Suppressor macrophage treated with lipopolysaccharide for 1 hour (primary cell): ENCODE results near the gene TPPP3.

ENCODE experiments used
- DNase-seq, 3 donors: peaks; one replicate each; pipeline ENCODE4 v3.0.0-alpha.2; 2020 to 2022

The TPPP3 gene

GRCh38 chr16:67393111-67393787, at the start of gene TPPP3:
Gene TPPP3, minus strand, starts transcription at chr16:67393498. Its CDS starts 2,387 bp downstream, at chr16:67391111.
- DNase-seq: peak; percentile 50 to 73 (median 53)

GRCh38 chr16:67442581-67443255, 49.4 kb upstream of the TPPP3 start:
- no peak for DNase-seq

- no peak for DNase-seq
Observed at GRCh38 chr16:67441907-67442306, 48.6 kb upstream of the TPPP3 start.

GRCh38 chr16:67441271-67441753, 48.0 kb upstream of the TPPP3 start:
- no peak for DNase-seq

GRCh38 chr16:67438824-67439393, 45.6 kb upstream of the TPPP3 start:
- no peak for DNase-seq

- DNase-seq: no peak
Observed at GRCh38 chr16:67438098-67438791, 44.9 kb upstream of the TPPP3 start.

GRCh38 chr16:67437513-67437912, 44.2 kb upstream of the TPPP3 start:
- DNase-seq: no peak

- no peak for DNase-seq
Observed at GRCh38 chr16:67436640-67437193, 43.4 kb upstream of the TPPP3 start.

GRCh38 chr16:67435758-67436164, 42.5 kb upstream of the TPPP3 start:
- DNase-seq: no peak

GRCh38 chr16:67433131-67433719, 39.9 kb upstream of the TPPP3 start:
- no peak for DNase-seq

- no peak for DNase-seq
Observed at GRCh38 chr16:67432506-67432890, 39.2 kb upstream of the TPPP3 start.

- peak in 1 of 3 donors; percentile 44 for DNase-seq
Observed at GRCh38 chr16:67431775-67432505, 38.6 kb upstream of the TPPP3 start.

- DNase-seq: peak; percentile 64 to 82 (median 69)
Observed at GRCh38 chr16:67430977-67431774, 37.9 kb upstream of the TPPP3 start, which contains the start of gene HSD11B2. Gene HSD11B2, plus strand, starts transcription at chr16:67431121. Its CDS starts 128 bp downstream, at chr16:67431249.

- DNase-seq: peak in 2 of 3 donors; percentile 45 to 51
Observed at GRCh38 chr16:67430504-67430976, 37.2 kb upstream of the TPPP3 start.

- no peak for DNase-seq
Observed at GRCh38 chr16:67429799-67430503, 36.7 kb upstream of the TPPP3 start.

- DNase-seq: no peak
Observed at GRCh38 chr16:67429053-67429798, 35.9 kb upstream of the TPPP3 start.

GRCh38 chr16:67428146-67428731, 34.9 kb upstream of the TPPP3 start:
- peak; percentile 71 to 84 (median 76) for DNase-seq

- DNase-seq: no peak
Observed at GRCh38 chr16:67426950-67427349, 33.7 kb upstream of the TPPP3 start.

- no peak for DNase-seq
Observed at GRCh38 chr16:67426022-67426421, 32.7 kb upstream of the TPPP3 start.
